ENCODE results near the gene PARD3B. TPM values are rescaled to one million over a fixed set of nuclear protein-coding genes. Genes with fewer than 3 reads are reported as not detected.

The PARD3B gene
- total and polyA plus RNA-seq, 2 donors (not counting 1 experiment from before 2014, with no cell fraction given) = 7.4 to 20.6 TPM

GRCh38 chr2:205372141-205372540 is 826.9 kb downstream of the PARD3B start:
- H3K79me2 ChIP-seq (ENCODE audit: control insufficient read depth, insufficient read depth, low read length) = no peaks in the 10 kb centered on the region
- H3K4me3 ChIP-seq (replicated peaks in 1 of 4; ENCODE audit: control extremely low read depth in 1 of 4, insufficient read depth in 1 of 4, low read depth in 3 of 4, low read length in 4 of 4) = no peak overlapping the region
- H3K4me2 ChIP-seq (ENCODE audit: extremely low read depth, insufficient read depth, low read length) = no peak overlapping the region
- no peaks in the 10 kb centered on the region for H3K27me3 ChIP-seq (ENCODE audit: control insufficient read depth, insufficient read depth, low read length)
- H3K9ac ChIP-seq (ENCODE audit: insufficient read depth, low read length) = no peak overlapping the region
- no peaks in the 10 kb centered on the region for H4K20me1 ChIP-seq (ENCODE audit: control insufficient read depth, extremely low read depth, insufficient read depth, low read length)
- no peaks in the 10 kb centered on the region for H3K36me3 ChIP-seq (ENCODE audit: control insufficient read depth, insufficient read depth, low read length)
- no peaks in the 10 kb centered on the region for H3K4me1 ChIP-seq (ENCODE audit: control insufficient read depth, extremely low read depth, insufficient read depth, low read length)
- H3K9me3 ChIP-seq (ENCODE audit: control insufficient read depth, insufficient read depth, low read depth, low read length) = no peaks in the 10 kb centered on the region
- no peak for TF ChIP-seq CTCF (conservative IDR thresholded peaks at IDR 0.05 in 1 of 2, IDR thresholded peaks at IDR 0.05 in 1 of 2; ENCODE audit: low read depth in 1 of 2, low read length in 2 of 2)
- TF ChIP-seq EZH2 (IDR thresholded peaks at IDR 0.05; ENCODE audit: low read length, missing control alignments) = no peak
- DNase-seq (ENCODE audit: low read depth in 2 of 2) = peak; percentile 39 to 91
- no peak overlapping the region for H3K27ac ChIP-seq (ENCODE audit: insufficient read depth, low read length)
- no peak overlapping the region for H2AFZ ChIP-seq (ENCODE audit: low read length)

GRCh38 chr2:205375461-205376448 is 830.5 kb downstream of the PARD3B start:
- Histone ChIP-seq H2AFZ (ENCODE audit: low read length) (no peak overlapping the region), H3K4me1 (ENCODE audit: control insufficient read depth, extremely low read depth, insufficient read depth, low read length) (no peaks in the 10 kb centered on the region), H3K9me3 (ENCODE audit: control insufficient read depth, insufficient read depth, low read depth, low read length) (no peaks in the 10 kb centered on the region), H3K79me2 (ENCODE audit: control insufficient read depth, insufficient read depth, low read length) (no peaks in the 10 kb centered on the region), H3K27ac (ENCODE audit: insufficient read depth, low read length) (no peak overlapping the region), H3K36me3 (ENCODE audit: control insufficient read depth, insufficient read depth, low read length) (no peaks in the 10 kb centered on the region), H3K4me3 (replicated peaks in 1 of 4; ENCODE audit: control extremely low read depth in 1 of 4, insufficient read depth in 1 of 4, low read depth in 3 of 4, low read length in 4 of 4) (no peak overlapping the region), H4K20me1 (ENCODE audit: control insufficient read depth, extremely low read depth, insufficient read depth, low read length) (no peaks in the 10 kb centered on the region), H3K27me3 (ENCODE audit: control insufficient read depth, insufficient read depth, low read length) (no peaks in the 10 kb centered on the region), H3K9ac (ENCODE audit: insufficient read depth, low read length) (no peak overlapping the region), H3K4me2 (ENCODE audit: extremely low read depth, insufficient read depth, low read length) (no peak overlapping the region)
- DNase-seq (ENCODE audit: low read depth in 2 of 2) = no peak
- TF ChIP-seq CTCF (conservative IDR thresholded peaks at IDR 0.05 in 1 of 2, IDR thresholded peaks at IDR 0.05 in 1 of 2; ENCODE audit: low read depth in 1 of 2, low read length in 2 of 2) (no peak), EZH2 (IDR thresholded peaks at IDR 0.05; ENCODE audit: low read length, missing control alignments) (no peak)

GRCh38 chr2:205377324-205377723 is 832.0 kb downstream of the PARD3B start:
- TF ChIP-seq CTCF (conservative IDR thresholded peaks at IDR 0.05 in 1 of 2, IDR thresholded peaks at IDR 0.05 in 1 of 2; ENCODE audit: low read depth in 1 of 2, low read length in 2 of 2) = no peak
- Histone ChIP-seq H4K20me1 (ENCODE audit: control insufficient read depth, extremely low read depth, insufficient read depth, low read length) (no peaks in the 10 kb centered on the region), H3K27me3 (ENCODE audit: control insufficient read depth, insufficient read depth, low read length) (no peaks in the 10 kb centered on the region), H3K27ac (ENCODE audit: insufficient read depth, low read length) (no peak overlapping the region), H3K79me2 (ENCODE audit: control insufficient read depth, insufficient read depth, low read length) (no peaks in the 10 kb centered on the region), H3K4me1 (ENCODE audit: control insufficient read depth, extremely low read depth, insufficient read depth, low read length) (no peaks in the 10 kb centered on the region), H3K9me3 (ENCODE audit: control insufficient read depth, insufficient read depth, low read depth, low read length) (no peaks in the 10 kb centered on the region), H3K36me3 (ENCODE audit: control insufficient read depth, insufficient read depth, low read length) (no peaks in the 10 kb centered on the region), H3K4me2 (ENCODE audit: extremely low read depth, insufficient read depth, low read length) (no peak overlapping the region), H3K9ac (ENCODE audit: insufficient read depth, low read length) (no peak overlapping the region), H2AFZ (ENCODE audit: low read length) (no peak overlapping the region), H3K4me3 (replicated peaks in 1 of 4; ENCODE audit: control extremely low read depth in 1 of 4, insufficient read depth in 1 of 4, low read depth in 3 of 4, low read length in 4 of 4) (no peak overlapping the region)
- no peak for DNase-seq (ENCODE audit: low read depth in 2 of 2)

Data from fibroblast of lung (primary cell).